Upper lobe of left lung (tissue), 6 donors: ENCODE measurements around the gene MYO9B. TPM values are rescaled to one million over a fixed set of nuclear protein-coding genes. Genes with fewer than 3 reads are reported as not detected.
"Not testable (repeated sequence)": the region's sequence is repeated elsewhere in the genome, so short reads cannot be mapped to it uniquely, and the experiment has no call there.

Source experiments
- ATAC-seq, 2 donors: fragments of 200-7000 bp; cut with Tn5 transposase; one replicate each; pipeline ENCODE4 v1.9.1; 2022; ENCODE audit warnings: mild to moderate bottlenecking in 2 of 2, moderate library complexity in 2 of 2; ENCODE audit not compliant: low FRiP score in 2 of 2
- DNase-seq, 2 donors: peaks; one replicate each; pipeline ENCODE4 v3.0.0-alpha.2; 2019 to 2020
- H3K27ac ChIP-seq, 4 donors: fragments of 200-600 bp; sonication (generic); one replicate each; pipeline ENCODE4 v1.5.1; 2016 to 2019
- H3K27me3 ChIP-seq, 4 donors: fragments of 200-600 bp; sonication (generic); one replicate each; pipeline ENCODE4 v1.5.1; 2017 to 2019
- H3K36me3 ChIP-seq, 4 donors: fragments of 200-600 bp; sonication (generic); one replicate each; pipeline ENCODE4 v1.5.1; 2016 to 2019
- H3K4me1 ChIP-seq, 4 donors: fragments of 200-600 bp; sonication (generic); one replicate each; pipeline ENCODE4 v1.5.1; 2018 to 2019
- H3K4me3 ChIP-seq, 4 donors: fragments of 200-600 bp; sonication (generic); one replicate each; pipeline ENCODE4 v1.5.1; 2017 to 2019; ENCODE audit warnings: mild to moderate bottlenecking in 2 of 4, moderate library complexity in 1 of 4
- H3K9me3 ChIP-seq, 4 donors: fragments of 200-600 bp; sonication (generic); one replicate each; pipeline ENCODE4 v1.5.1; 2018 to 2019
- EP300 ChIP-seq, 4 donors: sonication (generic); formaldehyde crosslinking; IDR thresholded peaks; one replicate each; pipeline ENCODE4 v1.5.1; 2017; ENCODE audit warnings: antibody characterized with exemption in 4 of 4, control low read depth in 2 of 4
- POLR2A ChIP-seq, 4 donors: fragments of 450-650 bp; IDR thresholded peaks; one replicate each; pipeline ENCODE4 v1.5.1; 2016 to 2017; ENCODE audit warnings: antibody characterized with exemption in 4 of 4, mild to moderate bottlenecking in 2 of 4
- POLR2AphosphoS5 ChIP-seq, 2 donors: sonication (generic); formaldehyde crosslinking; IDR thresholded peaks; one replicate each; pipeline ENCODE4 v1.5.1; 2017; ENCODE audit warnings: antibody characterized with exemption in 2 of 2
- WGBS, 2 donors: methylation state at CpG; one replicate each; pipeline ENCODE4 v1.1.5; 2017 to 2018; 5-methylcytosine and 5-hydroxymethylcytosine counted together
- total RNA-seq, 6 donors: library from RNA; depleted of rRNA in 4 of 6; stranded (reverse); fragments of >200 nt in 4 of 6; gene quantifications; one replicate each; pipeline versions ENCODE4 v1.1.0 to v1.2.1, GENCODE V29; 2016 to 2021
- TF ChIP-seq, protein P1 (sequence below), 6 experiments: fragments of 450-650 bp in 4 of 6; fragments of 200-600 bp in 2 of 6; sonication (generic) in 2 of 6; IDR thresholded peaks; one replicate each; pipeline ENCODE4 v1.5.1; 2016 to 2019; ENCODE audit warnings: antibody characterized with exemption in 6 of 6
- donor health status: DM: no; HTN: no; CAD: no; lungs with moderate emphysema.
- donor health status: DM: no; HTN: yes; CAD: no; lungs with severe emphysema.

MYO9B gene
- total RNA-seq, 6 donors from 2014 or later: 72.3 to 408 (median 146) TPM

DNA sequence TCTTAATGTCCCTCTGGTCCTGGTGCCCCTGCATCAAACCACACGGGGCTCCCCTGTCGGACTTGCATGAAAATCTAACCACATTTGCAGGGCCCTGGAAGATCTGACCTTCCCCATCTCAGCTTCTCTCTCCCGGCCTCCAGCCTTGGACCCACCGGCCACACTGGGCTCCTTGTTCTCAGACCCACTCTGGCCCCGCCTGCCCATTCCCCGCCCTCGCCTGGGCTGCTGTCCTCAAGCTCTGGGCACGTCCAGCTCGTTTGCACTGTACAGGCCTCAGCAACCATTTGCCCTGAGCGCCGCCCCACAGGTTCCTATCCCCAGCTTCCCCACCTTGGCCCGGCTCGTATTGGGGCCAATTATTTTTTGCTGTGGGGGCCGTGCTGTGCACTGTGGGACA lies 10.5 kb downstream of the MYO9B start:
- DNase-seq: peak in 1 of 2 donors; percentile 59
- Histone ChIP-seq H3K27ac (no peak overlapping the region), H3K27me3 (no peaks in the 10 kb centered on the region), H3K9me3 (no peaks in the 10 kb centered on the region), H3K4me1 (peaks cover 3 to 29% (median 10%) of the 10 kb centered on the region in 4 donors), H3K36me3 (peaks cover 0 to 14% (median 3%) of the 10 kb centered on the region in 4 donors), H3K4me3 (no peak overlapping the region)
- 94% methylated on average over 13 to 14 of the region's 14 CpGs for WGBS, 2 donors
- no peak for ATAC-seq
- no peak for TF ChIP-seq POLR2AphosphoS5 (IDR thresholded peaks at IDR 0.05)
- TF ChIP-seq POLR2A (IDR thresholded peaks at IDR 0.05): no peak

DNA sequence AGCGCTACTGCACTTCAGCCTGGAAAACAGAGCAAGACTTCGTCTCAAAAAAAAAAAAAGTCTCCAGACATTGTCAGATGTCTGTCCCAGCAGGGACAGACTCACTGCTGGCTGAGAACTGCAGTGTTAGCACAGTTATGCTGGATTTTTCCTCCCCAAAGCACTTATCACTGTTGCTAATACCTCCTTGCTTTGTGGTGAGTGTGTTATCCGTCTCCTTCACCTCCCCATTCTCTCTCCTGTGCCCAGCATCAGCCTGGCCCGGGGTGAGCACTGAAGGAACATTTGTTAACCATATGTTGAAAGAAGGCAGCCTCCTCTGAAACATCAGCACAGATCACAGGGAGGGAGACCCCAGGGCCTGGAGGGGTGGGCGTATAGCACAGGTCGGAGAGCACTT lies 11.3 kb downstream of the MYO9B start:
- no peak for TF ChIP-seq POLR2AphosphoS5 (IDR thresholded peaks at IDR 0.05)
- Histone ChIP-seq H3K4me1 (peaks cover 8 to 35% (median 15%) of the 10 kb centered on the region in 4 donors), H3K27ac (no peak overlapping the region)

DNA sequence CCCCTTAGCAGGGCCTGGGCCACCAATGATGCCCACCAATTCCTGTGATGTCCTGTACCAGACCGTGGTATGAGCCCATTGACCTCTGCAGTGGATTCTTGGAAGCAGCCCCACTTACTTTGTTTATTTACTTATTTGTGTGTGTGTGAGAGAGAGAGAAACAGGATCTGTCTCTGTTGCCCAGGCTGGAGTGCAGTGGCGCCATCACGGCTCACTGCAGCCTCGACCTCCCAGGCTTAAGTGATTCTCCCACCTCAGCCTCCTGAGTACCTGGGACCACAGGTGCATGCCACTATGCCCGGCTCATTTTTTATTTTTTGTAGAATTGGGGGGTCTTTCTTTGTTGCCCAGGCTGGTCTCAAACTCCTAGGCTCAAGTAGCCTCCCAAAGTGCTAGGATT lies 13.0 kb downstream of the MYO9B start:
- Histone ChIP-seq H3K27me3 (no peaks in the 10 kb centered on the region), H3K4me3 (no peak overlapping the region), H3K9me3 (no peaks in the 10 kb centered on the region), H3K27ac (peak overlapping the region in 1 of 4 donors; percentile 17), H3K36me3 (peaks cover 0 to 14% (median 3%) of the 10 kb centered on the region in 4 donors), H3K4me1 (peaks cover 12 to 41% (median 15%) of the 10 kb centered on the region in 4 donors)
- TF ChIP-seq POLR2AphosphoS5 (IDR thresholded peaks at IDR 0.05) (no peak), POLR2A (IDR thresholded peaks at IDR 0.05) (no peak)
- WGBS, 2 donors: 91 to 93% methylated on average over 5 of the region's 5 CpGs
- ATAC-seq (no peak), DNase-seq (no peak)

More for the DNA sequence above, 11.3 kb downstream of the MYO9B start:
- no peak for ATAC-seq
- Histone ChIP-seq H3K27me3 (no peaks in the 10 kb centered on the region), H3K9me3 (no peaks in the 10 kb centered on the region), H3K4me3 (no peak overlapping the region), H3K36me3 (peaks cover 0 to 14% (median 3%) of the 10 kb centered on the region in 4 donors)
- DNase-seq: no peak
- WGBS, 2 donors: 91 to 94% methylated on average over 6 of the region's 6 CpGs

DNA sequence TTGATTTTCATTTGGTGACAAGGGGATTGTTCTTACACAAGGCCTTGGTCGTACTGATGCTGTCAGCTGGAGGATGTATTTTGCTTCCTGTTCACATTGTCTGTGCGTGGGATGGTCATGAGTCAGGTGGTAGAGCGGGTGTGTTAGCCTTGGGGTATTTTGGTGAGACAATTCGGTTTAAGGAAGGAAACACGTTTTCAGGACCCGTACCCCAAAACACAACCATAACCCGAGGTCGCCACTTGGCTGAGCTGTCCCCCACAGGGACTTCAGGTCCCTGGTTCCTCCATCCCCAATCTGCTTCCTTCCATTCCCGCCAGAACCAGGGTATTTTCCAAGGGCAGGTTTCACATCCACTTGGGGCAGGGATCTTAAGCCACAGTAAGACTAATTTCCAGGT lies 15.0 kb downstream of the MYO9B start:
- Histone ChIP-seq H3K9me3 (no peaks in the 10 kb centered on the region), H3K27ac (peak overlapping the region; percentile 27 to 79 (median 68)), H3K4me3 (no peak overlapping the region), H3K4me1 (peaks cover 23 to 61% (median 29%) of the 10 kb centered on the region in 4 donors), H3K27me3 (no peaks in the 10 kb centered on the region), H3K36me3 (peaks cover 0 to 14% (median 3%) of the 10 kb centered on the region in 4 donors)
- DNase-seq: peak in 1 of 2 donors; percentile 59
- peak in 1 of 2 donors; percentile 25 for ATAC-seq
- TF ChIP-seq POLR2AphosphoS5 (IDR thresholded peaks at IDR 0.05) (peak in 1 of 2 donors; percentile 40), EP300 (IDR thresholded peaks at IDR 0.05) (no peak)
- 61 to 67% methylated on average over 9 of the region's 9 CpGs for WGBS, 2 donors

DNA sequence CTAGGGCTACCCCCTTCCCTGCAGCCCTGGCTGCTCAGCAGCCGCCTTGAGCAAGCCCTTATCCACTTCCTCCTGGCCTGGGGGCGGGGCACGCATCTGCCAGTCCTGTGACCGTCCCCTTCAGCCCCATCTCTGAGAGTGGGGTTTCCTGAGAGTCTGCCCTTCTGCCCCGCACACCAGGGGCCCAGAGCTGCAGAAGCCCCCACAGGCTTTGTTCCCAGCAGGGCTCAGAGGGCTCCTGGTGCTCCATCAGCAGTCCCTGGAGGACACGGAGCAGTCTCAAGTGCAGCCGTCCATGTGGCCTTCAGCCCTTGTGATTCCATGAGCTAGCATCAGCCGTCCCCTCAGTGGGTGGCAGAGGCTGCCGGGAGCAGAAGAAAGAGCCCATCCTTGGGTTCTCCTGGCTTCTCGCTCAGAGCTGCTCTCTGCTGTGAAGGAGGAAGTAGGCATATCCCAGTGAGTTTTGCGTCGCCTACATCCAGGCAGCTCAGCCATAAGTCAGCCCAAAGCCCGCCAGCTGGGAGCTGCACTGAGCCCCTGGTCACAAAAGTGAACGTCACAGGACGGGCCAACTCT lies 16.3 kb downstream of the MYO9B start:
- DNase-seq: peak; percentile 79 to 81
- Histone ChIP-seq H3K9me3 (no peaks in the 10 kb centered on the region), H3K27me3 (no peaks in the 10 kb centered on the region), H3K4me1 (peaks cover 29 to 72% (median 31%) of the 10 kb centered on the region in 4 donors), H3K27ac (peak overlapping the region; percentile 57 to 79 (median 68)), H3K4me3 (no peak overlapping the region), H3K36me3 (peaks cover 0 to 4% (median 0%) of the 10 kb centered on the region in 4 donors)
- 52 to 100% methylated on average over 1 to 14 of the region's 15 CpGs for WGBS, 2 donors
- TF ChIP-seq POLR2A (IDR thresholded peaks at IDR 0.05): no peak
- TF ChIP-seq EP300 (IDR thresholded peaks at IDR 0.05): no peak
- no peak for TF ChIP-seq POLR2AphosphoS5 (IDR thresholded peaks at IDR 0.05)
- TF ChIP-seq, protein P1, sequence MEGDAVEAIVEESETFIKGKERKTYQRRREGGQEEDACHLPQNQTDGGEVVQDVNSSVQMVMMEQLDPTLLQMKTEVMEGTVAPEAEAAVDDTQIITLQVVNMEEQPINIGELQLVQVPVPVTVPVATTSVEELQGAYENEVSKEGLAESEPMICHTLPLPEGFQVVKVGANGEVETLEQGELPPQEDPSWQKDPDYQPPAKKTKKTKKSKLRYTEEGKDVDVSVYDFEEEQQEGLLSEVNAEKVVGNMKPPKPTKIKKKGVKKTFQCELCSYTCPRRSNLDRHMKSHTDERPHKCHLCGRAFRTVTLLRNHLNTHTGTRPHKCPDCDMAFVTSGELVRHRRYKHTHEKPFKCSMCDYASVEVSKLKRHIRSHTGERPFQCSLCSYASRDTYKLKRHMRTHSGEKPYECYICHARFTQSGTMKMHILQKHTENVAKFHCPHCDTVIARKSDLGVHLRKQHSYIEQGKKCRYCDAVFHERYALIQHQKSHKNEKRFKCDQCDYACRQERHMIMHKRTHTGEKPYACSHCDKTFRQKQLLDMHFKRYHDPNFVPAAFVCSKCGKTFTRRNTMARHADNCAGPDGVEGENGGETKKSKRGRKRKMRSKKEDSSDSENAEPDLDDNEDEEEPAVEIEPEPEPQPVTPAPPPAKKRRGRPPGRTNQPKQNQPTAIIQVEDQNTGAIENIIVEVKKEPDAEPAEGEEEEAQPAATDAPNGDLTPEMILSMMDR (IDR thresholded peaks at IDR 0.05): no peak
- ATAC-seq: peak; percentile 66 to 80

DNA sequence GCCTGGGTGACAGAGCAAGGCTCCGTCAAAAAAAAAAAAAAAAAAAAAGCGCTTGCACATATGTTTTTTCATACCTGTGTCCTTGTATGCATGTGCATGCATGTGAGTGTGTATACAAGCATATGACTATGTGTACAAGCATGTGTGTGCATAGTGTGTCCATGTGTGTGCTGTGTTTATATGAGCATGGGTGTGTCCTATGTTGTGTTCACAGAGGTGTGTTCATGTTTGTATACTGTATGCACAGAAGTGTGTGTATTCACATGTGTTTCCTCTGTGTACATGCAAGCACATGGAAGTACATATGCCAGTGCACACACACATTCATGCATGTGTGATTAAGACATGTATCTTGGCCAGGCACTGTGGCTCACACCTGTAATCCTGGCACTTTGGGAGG lies 17.1 kb downstream of the MYO9B start:
- TF ChIP-seq EP300 (IDR thresholded peaks at IDR 0.05): no peak
- TF ChIP-seq, protein P1 (IDR thresholded peaks at IDR 0.05): no peak
- no peak for TF ChIP-seq POLR2AphosphoS5 (IDR thresholded peaks at IDR 0.05)
- TF ChIP-seq POLR2A (IDR thresholded peaks at IDR 0.05): no peak

DNA sequence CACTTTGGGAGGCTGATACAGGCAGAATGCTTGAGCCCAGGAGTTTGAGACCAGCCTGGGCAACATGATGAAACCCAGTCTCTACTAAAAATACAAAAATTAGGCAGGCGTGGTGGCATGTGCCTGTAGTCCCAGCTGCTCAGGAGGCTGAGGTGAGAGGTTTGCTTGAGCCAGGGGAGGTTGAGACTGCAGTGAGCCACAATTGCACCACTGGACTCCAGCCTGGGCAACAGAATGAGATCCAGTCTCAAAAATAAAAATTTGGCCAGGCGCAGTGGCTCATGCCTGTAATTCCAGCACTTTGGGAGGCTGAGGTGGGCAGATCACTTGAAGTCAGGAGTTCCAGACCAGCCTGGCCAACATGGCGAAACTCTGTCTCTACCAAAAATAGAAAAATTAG lies 19.1 kb downstream of the MYO9B start:
- Histone ChIP-seq H3K4me1 (peaks cover 43 to 71% (median 44%) of the 10 kb centered on the region in 4 donors), H3K27ac (peak overlapping the region; percentile 50 to 72 (median 64))
- H3K27me3 ChIP-seq, H3K36me3 ChIP-seq, H3K9me3 ChIP-seq, ATAC-seq, DNase-seq, H3K4me3 ChIP-seq: not testable (repeated sequence)
- WGBS, 2 donors: 92% methylated on average over 3 of the region's 3 CpGs

More for the DNA sequence above, 17.1 kb downstream of the MYO9B start:
- Histone ChIP-seq H3K27me3 (no peaks in the 10 kb centered on the region), H3K27ac (peak overlapping the region in 1 of 4 donors; percentile 79), H3K4me3 (no peak overlapping the region), H3K36me3 (no peaks in the 10 kb centered on the region), H3K4me1 (peaks cover 37 to 81% (median 39%) of the 10 kb centered on the region in 4 donors), H3K9me3 (no peaks in the 10 kb centered on the region)
- ATAC-seq (no peak), DNase-seq (no peak)
- 86 to 89% methylated on average over 2 of the region's 2 CpGs for WGBS, 2 donors
